ENCODE results near the gene FAM107A.

The FAM107A gene

GRCh38 chr3:58609990-58610389, 32.8 kb upstream of the FAM107A start:
- no peak for DNase-seq (ENCODE audit: low spot score)
- in situ Hi-C loops (cut with MboI; ENCODE audit: low sequenced_read_pairs, unreplicated experiment): no loop called here
- TF ChIP-seq, protein P1, sequence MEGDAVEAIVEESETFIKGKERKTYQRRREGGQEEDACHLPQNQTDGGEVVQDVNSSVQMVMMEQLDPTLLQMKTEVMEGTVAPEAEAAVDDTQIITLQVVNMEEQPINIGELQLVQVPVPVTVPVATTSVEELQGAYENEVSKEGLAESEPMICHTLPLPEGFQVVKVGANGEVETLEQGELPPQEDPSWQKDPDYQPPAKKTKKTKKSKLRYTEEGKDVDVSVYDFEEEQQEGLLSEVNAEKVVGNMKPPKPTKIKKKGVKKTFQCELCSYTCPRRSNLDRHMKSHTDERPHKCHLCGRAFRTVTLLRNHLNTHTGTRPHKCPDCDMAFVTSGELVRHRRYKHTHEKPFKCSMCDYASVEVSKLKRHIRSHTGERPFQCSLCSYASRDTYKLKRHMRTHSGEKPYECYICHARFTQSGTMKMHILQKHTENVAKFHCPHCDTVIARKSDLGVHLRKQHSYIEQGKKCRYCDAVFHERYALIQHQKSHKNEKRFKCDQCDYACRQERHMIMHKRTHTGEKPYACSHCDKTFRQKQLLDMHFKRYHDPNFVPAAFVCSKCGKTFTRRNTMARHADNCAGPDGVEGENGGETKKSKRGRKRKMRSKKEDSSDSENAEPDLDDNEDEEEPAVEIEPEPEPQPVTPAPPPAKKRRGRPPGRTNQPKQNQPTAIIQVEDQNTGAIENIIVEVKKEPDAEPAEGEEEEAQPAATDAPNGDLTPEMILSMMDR (IDR thresholded peaks at IDR 0.05; ENCODE audit: borderline replicate concordance, control extremely low read depth, extremely low read depth, insufficient read depth, missing control alignments): no peak

DNA sequence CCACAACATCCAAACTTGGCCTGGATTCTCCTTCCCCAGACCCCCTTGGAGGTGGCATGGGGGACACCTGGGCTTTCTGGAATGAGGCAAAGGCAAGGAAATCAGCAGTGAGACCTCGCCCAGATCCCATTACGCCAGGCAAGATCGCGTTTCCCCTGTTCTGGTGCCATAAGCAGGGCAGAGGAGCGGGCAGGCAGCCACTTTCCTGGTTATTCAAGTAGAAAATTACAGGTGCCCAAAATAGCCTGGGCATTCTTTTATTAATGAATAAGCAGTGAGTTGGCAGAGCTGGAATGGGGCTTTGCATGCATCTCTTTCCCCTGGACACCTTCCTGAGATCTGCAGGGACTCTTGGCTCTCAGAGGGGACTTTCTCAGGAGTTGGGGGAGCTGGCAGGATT, 31.5 kb upstream of the FAM107A start:
- in situ Hi-C loops (cut with MboI; ENCODE audit: low sequenced_read_pairs, unreplicated experiment): no loop called here
- TF ChIP-seq, protein P1 (IDR thresholded peaks at IDR 0.05; ENCODE audit: borderline replicate concordance, control extremely low read depth, extremely low read depth, insufficient read depth, missing control alignments): no peak
- DNase-seq (ENCODE audit: low spot score): no peak

DNA sequence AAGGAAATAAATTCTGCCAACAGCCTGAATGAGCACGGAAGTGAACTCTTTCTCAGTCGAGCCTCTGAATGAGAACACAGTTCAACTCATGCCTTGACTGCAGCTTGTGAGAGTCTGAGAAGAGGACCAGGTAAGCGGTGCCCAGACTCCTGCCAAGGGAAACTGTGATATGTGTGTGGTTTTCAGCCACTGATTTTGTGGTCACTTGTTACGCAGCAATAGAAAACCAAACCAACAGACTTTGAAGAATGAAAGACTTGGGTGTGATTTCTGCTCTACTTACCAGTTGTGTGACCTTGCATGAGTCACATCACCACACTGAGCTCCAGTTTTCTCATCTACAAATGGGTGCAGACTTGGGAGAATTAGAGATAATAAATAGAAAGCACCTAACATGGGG, 30.6 kb upstream of the FAM107A start:
- in situ Hi-C loops (cut with MboI; ENCODE audit: low sequenced_read_pairs, unreplicated experiment): no loop called here
- TF ChIP-seq, protein P1 (IDR thresholded peaks at IDR 0.05; ENCODE audit: borderline replicate concordance, control extremely low read depth, extremely low read depth, insufficient read depth, missing control alignments): no peak

GRCh38 chr3:58606693-58607092, 29.5 kb upstream of the FAM107A start:
- peak; percentile 34 for DNase-seq (ENCODE audit: low spot score)
- TF ChIP-seq, protein P1 (IDR thresholded peaks at IDR 0.05; ENCODE audit: borderline replicate concordance, control extremely low read depth, extremely low read depth, insufficient read depth, missing control alignments): no peak
- in situ Hi-C loops (cut with MboI; ENCODE audit: low sequenced_read_pairs, unreplicated experiment): no loop called here

More for the DNA sequence above, 30.6 kb upstream of the FAM107A start:
- DNase-seq (ENCODE audit: low spot score): no peak

DNA sequence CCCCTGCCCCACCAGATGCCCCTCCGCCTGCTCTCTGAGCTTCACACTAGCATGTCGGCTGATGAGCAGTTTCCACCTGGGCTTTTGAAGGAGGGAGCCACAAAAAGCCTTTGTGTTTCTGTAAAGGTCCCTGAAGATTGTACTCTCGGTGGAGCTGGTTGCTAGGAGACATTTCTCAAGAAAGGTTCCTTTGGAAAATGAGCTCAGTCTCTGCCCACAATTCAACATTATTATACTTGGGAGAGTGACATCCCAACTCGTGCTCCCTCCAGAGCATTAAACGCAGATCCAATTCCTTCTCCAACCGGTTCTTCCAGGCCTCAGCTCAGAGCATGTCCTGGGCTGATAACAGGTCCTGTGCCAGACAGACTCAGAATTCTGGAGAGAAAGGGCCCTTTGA, 26.8 kb upstream of the FAM107A start:
- TF ChIP-seq, protein P1 (IDR thresholded peaks at IDR 0.05; ENCODE audit: borderline replicate concordance, control extremely low read depth, extremely low read depth, insufficient read depth, missing control alignments): no peak
- in situ Hi-C loops (cut with MboI; ENCODE audit: low sequenced_read_pairs, unreplicated experiment): no loop called here
- DNase-seq (ENCODE audit: low spot score): no peak

GRCh38 chr3:58603606-58604005, 26.4 kb upstream of the FAM107A start:
- in situ Hi-C loops (cut with MboI; ENCODE audit: low sequenced_read_pairs, unreplicated experiment): no loop called here
- no peak for DNase-seq (ENCODE audit: low spot score)

More at GRCh38 chr3:58603606-58604005, 26.4 kb upstream of the FAM107A start:
- TF ChIP-seq, protein P1 (IDR thresholded peaks at IDR 0.05; ENCODE audit: borderline replicate concordance, control extremely low read depth, extremely low read depth, insufficient read depth, missing control alignments): no peak
